ENCODE measurements around the gene KIR2DL4. TPM values are rescaled to one million over a fixed set of nuclear protein-coding genes. Genes with fewer than 3 reads are reported as not detected.
"Not testable (repeated sequence)": the region's sequence is repeated elsewhere in the genome, so short reads cannot be mapped to it uniquely, and the experiment has no call there.

The KIR2DL4 gene
- total RNA-seq (not detected), total RNA-seq (0 reads per million in 2 donors)

- DNase-seq (no peak), ATAC-seq (no peak)
- Mint-ChIP-seq H3K4me1 (no peaks in the 10 kb centered on the region), H3K27ac (no peak within 1 kb of the TSS), H3K4me3 (no peak within 1 kb of the TSS), H3K27me3 (peaks cover 29% of the 10 kb centered on the region), H3K36me3 (ENCODE audit: low read depth) (peaks cover 2% of the 10 kb centered on the region)
- no peaks in the 10 kb centered on the region for H3K9me3 ChIP-seq (ENCODE audit: control insufficient read depth, low read length, poor library complexity, severe bottlenecking)
Measured at GRCh38 chr19:54803410-54803809, at the start of gene KIR2DL4. KIR2DL4 (plus strand) TSS chr19:54803610; CDS start chr19:54803652, 42 bp downstream.

DNA sequence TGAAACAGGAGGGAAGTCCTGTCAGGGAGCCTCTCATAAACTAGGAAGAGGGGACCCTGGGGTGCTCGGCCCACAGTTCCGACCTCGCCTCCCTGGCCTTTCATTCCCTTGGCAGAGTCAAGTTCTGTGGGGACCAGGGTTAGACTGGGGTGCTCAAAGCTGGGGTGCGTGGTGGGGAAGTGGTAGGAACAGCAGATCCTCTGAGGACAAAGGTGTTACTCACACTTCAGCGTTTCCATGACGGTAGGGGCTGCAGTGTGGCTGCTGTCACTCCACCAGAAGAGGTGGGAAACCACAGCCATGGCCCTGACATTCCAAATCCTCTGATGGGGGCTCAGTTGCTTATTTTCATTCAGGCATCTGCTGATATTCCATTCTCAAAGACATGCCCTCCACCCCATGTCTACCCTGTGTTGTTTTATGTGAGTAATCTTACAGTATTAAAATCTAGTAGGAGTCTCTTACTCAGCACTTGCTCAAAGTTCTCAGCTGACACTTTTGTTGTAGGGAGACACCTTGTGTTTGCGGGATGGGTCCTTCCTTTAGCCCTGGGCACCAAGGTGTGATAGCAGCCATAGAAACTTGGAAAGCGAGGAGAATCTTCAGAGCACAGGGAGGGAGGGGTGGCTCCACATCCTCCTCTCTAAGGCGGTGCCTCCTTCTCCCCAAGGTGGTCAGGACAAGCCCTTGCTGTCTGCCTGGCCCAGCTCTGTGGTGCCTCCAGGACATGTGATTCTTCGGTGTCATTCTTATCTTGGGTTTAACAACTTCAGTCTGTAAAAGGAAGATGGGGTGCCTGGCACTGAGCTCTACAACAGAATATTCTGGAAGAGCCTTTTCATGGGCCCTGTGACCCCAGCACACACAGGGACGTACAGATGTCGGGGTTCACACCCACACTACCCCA lies 47.0 kb upstream of the KIR2DL4 start:
- ATAC-seq; H3K4me3 Mint-ChIP-seq; DNase-seq; H3K9me3 ChIP-seq (ENCODE audit: control insufficient read depth, low read length, poor library complexity, severe bottlenecking); H3K4me1 Mint-ChIP-seq; H3K27ac Mint-ChIP-seq; H3K27me3 Mint-ChIP-seq; H3K36me3 Mint-ChIP-seq (ENCODE audit: low read depth): not testable (repeated sequence)

GRCh38 chr19:54758577-54758976 lies 44.8 kb upstream of the KIR2DL4 start:
- H3K36me3 Mint-ChIP-seq (ENCODE audit: low read depth); ATAC-seq; H3K27me3 Mint-ChIP-seq; H3K27ac Mint-ChIP-seq; H3K9me3 ChIP-seq (ENCODE audit: control insufficient read depth, low read length, poor library complexity, severe bottlenecking); H3K4me1 Mint-ChIP-seq; H3K4me3 Mint-ChIP-seq; DNase-seq: not testable (repeated sequence)

DNA sequence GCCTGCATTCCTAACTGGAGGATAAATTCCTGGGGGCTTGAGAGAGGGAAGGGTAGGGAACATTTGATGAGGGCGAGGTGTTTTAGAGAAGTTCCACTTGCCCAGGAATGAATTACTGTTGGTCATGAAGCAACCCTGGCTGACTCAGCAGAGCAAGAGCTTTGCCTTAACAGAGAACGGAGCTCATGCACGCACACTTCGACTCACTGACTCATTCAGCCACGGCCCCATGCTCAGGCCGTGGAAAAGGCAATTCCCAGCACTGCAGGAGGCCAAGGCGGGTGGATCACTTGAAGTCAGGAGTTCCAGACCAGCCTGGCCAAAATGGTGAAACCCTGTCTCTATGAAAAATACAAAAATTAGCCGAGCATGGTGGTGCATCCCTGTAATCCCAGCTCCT lies 39.2 kb upstream of the KIR2DL4 start:
- not testable (repeated sequence) for H3K27me3 Mint-ChIP-seq; H3K36me3 Mint-ChIP-seq (ENCODE audit: low read depth); H3K27ac Mint-ChIP-seq; DNase-seq; H3K4me1 Mint-ChIP-seq; ATAC-seq; H3K4me3 Mint-ChIP-seq; H3K9me3 ChIP-seq (ENCODE audit: control insufficient read depth, low read length, poor library complexity, severe bottlenecking)

- H3K27ac Mint-ChIP-seq; H3K4me1 Mint-ChIP-seq; H3K27me3 Mint-ChIP-seq; H3K36me3 Mint-ChIP-seq (ENCODE audit: low read depth); H3K9me3 ChIP-seq (ENCODE audit: control insufficient read depth, low read length, poor library complexity, severe bottlenecking); H3K4me3 Mint-ChIP-seq; ATAC-seq; DNase-seq: not testable (repeated sequence)
Measured at GRCh38 chr19:54766464-54766863, 36.9 kb upstream of the KIR2DL4 start.

DNA sequence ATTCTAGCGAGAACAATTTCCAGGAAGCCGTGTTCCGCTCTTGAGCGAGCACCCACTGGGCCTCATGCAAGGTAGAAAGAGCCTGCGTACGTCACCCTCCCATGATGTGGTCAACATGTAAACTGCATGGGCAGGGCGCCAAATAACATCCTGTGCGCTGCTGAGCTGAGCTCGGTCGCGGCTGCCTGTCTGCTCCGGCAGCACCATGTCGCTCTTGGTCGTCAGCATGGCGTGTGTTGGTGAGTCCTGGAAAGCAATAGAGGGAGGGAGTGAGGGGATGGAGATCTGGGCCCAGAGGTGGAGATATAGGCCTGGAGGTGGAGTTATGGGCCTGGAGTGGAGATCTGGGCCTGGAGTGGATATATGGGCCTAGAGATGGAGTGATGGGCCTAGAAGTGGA lies 33.8 kb upstream of the KIR2DL4 start, which contains the start of gene KIR2DL1:
TSS of gene KIR2DL1 (plus strand) at position 148 of the 400 bp plus-strand sequence. CDS start at position 206, 58 bp downstream.
- not testable (repeated sequence) for H3K36me3 Mint-ChIP-seq (ENCODE audit: low read depth); ATAC-seq; H3K4me3 Mint-ChIP-seq; H3K9me3 ChIP-seq (ENCODE audit: control insufficient read depth, low read length, poor library complexity, severe bottlenecking); H3K27ac Mint-ChIP-seq; H3K4me1 Mint-ChIP-seq; DNase-seq; H3K27me3 Mint-ChIP-seq

DNA sequence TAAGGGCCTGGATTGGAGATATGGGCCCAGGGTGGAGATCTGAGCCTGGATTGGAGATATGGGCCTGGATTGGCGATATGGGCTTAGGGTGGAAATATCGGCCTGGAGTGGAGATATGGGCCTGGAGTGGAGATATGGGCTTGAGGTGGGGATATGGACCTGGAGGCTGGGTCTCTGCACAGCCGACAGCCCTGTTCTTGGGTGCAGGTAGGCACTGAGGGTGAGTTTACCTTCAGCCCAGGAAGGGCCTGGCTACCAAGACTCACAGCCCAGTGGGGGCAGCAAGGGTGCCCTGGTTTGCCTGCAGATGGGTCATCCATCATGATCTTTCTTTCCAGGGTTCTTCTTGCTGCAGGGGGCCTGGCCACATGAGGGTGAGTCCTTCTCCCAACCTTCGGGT lies 32.9 kb upstream of the KIR2DL4 start:
- H3K27me3 Mint-ChIP-seq; H3K4me1 Mint-ChIP-seq; ATAC-seq; H3K9me3 ChIP-seq (ENCODE audit: control insufficient read depth, low read length, poor library complexity, severe bottlenecking); H3K4me3 Mint-ChIP-seq; DNase-seq; H3K36me3 Mint-ChIP-seq (ENCODE audit: low read depth); H3K27ac Mint-ChIP-seq: not testable (repeated sequence)

- not testable (repeated sequence) for H3K4me3 Mint-ChIP-seq; H3K27me3 Mint-ChIP-seq; DNase-seq; H3K9me3 ChIP-seq (ENCODE audit: control insufficient read depth, low read length, poor library complexity, severe bottlenecking); H3K36me3 Mint-ChIP-seq (ENCODE audit: low read depth); ATAC-seq; H3K4me1 Mint-ChIP-seq; H3K27ac Mint-ChIP-seq
Measured at GRCh38 chr19:54771018-54771960, 32.1 kb upstream of the KIR2DL4 start.

GRCh38 chr19:54772666-54773065 lies 30.7 kb upstream of the KIR2DL4 start:
- H3K27ac Mint-ChIP-seq; H3K36me3 Mint-ChIP-seq (ENCODE audit: low read depth); H3K4me3 Mint-ChIP-seq: not testable (repeated sequence)

DNA sequence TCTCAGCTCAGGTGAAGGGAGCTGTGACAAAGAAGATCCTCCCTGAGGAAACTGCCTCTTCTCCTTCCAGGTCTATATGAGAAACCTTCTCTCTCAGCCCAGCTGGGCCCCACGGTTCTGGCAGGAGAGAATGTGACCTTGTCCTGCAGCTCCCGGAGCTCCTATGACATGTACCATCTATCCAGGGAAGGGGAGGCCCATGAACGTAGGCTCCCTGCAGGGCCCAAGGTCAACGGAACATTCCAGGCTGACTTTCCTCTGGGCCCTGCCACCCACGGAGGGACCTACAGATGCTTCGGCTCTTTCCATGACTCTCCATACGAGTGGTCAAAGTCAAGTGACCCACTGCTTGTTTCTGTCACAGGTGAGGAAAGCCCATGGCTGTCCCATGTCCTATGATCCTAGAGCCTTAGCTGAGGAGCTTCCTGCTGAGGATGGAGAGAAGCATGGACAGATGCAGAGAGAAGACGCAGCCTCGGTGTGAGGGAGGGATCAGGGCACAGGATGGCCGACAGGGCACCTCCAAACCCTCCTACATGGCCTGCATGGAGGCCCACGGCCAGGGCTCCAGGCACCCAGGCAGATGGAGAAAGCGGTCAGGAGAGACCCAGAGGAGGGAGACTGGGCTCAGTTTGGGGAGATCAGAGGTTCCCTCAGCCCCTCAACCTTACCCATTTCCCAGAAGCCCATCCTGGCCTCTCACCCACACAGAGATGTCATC lies 28.2 kb upstream of the KIR2DL4 start:
- not testable (repeated sequence) for H3K27me3 Mint-ChIP-seq; H3K36me3 Mint-ChIP-seq (ENCODE audit: low read depth); H3K4me1 Mint-ChIP-seq; H3K9me3 ChIP-seq (ENCODE audit: control insufficient read depth, low read length, poor library complexity, severe bottlenecking); ATAC-seq; DNase-seq; H3K4me3 Mint-ChIP-seq; H3K27ac Mint-ChIP-seq

More at GRCh38 chr19:54772666-54773065, 30.7 kb upstream of the KIR2DL4 start:
- H3K4me1 Mint-ChIP-seq; DNase-seq; ATAC-seq; H3K27me3 Mint-ChIP-seq; H3K9me3 ChIP-seq (ENCODE audit: control insufficient read depth, low read length, poor library complexity, severe bottlenecking): not testable (repeated sequence)

DNA sequence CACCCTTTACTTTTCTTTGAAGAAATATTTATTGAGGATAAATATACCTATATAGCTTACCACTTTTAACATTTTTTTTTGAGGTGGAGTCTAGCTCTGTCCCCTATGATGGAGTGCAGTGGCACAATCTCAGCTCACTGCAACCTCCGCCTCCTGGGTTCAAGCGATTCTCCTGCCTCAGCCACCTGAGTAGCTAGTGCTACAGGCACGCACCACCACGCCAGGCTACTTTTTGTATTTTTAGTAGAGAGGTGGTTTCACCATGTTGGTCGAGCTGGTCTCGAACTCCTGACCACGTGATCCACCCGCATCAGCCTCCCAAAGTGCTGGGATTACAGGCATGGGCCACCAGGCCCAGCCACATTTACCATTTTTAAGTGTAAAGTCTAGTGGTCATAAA lies 27.6 kb upstream of the KIR2DL4 start:
- not testable (repeated sequence) for H3K4me3 Mint-ChIP-seq; ATAC-seq; H3K27me3 Mint-ChIP-seq; H3K36me3 Mint-ChIP-seq (ENCODE audit: low read depth); H3K27ac Mint-ChIP-seq; H3K9me3 ChIP-seq (ENCODE audit: control insufficient read depth, low read length, poor library complexity, severe bottlenecking); DNase-seq; H3K4me1 Mint-ChIP-seq

DNA sequence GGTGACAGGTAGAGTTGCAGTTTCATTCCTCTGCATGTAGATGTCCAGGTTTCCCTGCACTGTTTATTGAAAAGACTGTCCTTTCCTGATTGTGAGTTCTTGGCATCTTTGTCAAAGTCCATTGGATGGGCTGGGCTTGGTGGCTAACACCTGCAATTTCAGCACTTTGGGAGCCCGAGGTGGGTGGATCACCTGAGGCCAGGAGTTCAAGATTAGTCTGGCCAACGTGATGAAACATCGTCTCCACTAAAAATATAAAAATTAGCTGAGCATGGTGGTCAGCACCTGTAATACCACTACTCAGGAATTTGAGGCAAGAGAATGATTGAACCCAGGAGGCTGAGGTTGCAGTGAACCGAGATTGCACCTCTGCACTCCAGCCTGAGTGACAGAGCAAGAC lies 25.6 kb upstream of the KIR2DL4 start:
- not testable (repeated sequence) for H3K9me3 ChIP-seq (ENCODE audit: control insufficient read depth, low read length, poor library complexity, severe bottlenecking); DNase-seq; H3K36me3 Mint-ChIP-seq (ENCODE audit: low read depth); H3K27ac Mint-ChIP-seq; H3K4me3 Mint-ChIP-seq; H3K27me3 Mint-ChIP-seq; ATAC-seq; H3K4me1 Mint-ChIP-seq

DNA sequence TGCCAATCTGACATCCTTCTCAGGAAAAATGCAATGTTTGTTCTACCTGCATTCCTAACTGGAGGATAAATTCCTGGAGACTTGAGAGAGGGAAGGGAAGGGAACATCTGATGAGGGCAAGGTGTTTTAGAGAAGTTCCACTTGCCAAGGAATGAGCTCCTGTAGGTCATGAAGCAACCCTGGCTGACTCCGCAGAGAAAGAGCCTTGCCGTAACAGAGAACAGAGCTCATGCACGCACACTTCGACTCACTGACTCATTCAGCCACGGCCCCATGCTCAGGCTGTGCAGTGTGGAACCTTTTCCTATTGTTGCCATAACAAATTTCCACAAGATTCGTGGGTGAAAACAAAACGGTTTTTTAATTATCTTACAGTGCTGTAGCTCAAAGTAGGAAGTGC lies 24.5 kb upstream of the KIR2DL4 start:
- not testable (repeated sequence) for H3K9me3 ChIP-seq (ENCODE audit: control insufficient read depth, low read length, poor library complexity, severe bottlenecking); H3K4me3 Mint-ChIP-seq; H3K4me1 Mint-ChIP-seq; H3K27me3 Mint-ChIP-seq; H3K27ac Mint-ChIP-seq; H3K36me3 Mint-ChIP-seq (ENCODE audit: low read depth); ATAC-seq; DNase-seq

Data from T-helper 17 cell (primary cell).